ENCODE results near the gene GTF2F2. TPM values are rescaled to one million over a fixed set of nuclear protein-coding genes. Genes with fewer than 3 reads are reported as not detected.

Gene GTF2F2
- total RNA-seq, 1 experiment from 2014 or later = 37.8 TPM

- H3K4me1 ChIP-seq (ENCODE audit: insufficient read depth, low read length, poor library complexity, severe bottlenecking) = peaks cover 36% of the 10 kb centered on the region
- H3K4me3 ChIP-seq (ENCODE audit: low read depth, low read length, poor library complexity, severe bottlenecking) = no peak overlapping the region
- no peaks in the 10 kb centered on the region for H3K27me3 ChIP-seq (replicated peaks; ENCODE audit: insufficient read depth, low read depth, low read length, poor library complexity)
- no peaks in the 10 kb centered on the region for H3K9me3 ChIP-seq (ENCODE audit: low read depth, low read length, poor library complexity, severe bottlenecking)
- H3K36me3 ChIP-seq (ENCODE audit: insufficient read depth, low read length, poor library complexity, severe bottlenecking) = no peaks in the 10 kb centered on the region
- ChIA-PET CTCF (no interaction called here), POLR2A (ENCODE audit: low non-redundant PET) (no interaction called here)
- BruUV-seq (replicated peaks) = no TSS peak
- intact Hi-C loops (cut with micrococcal nuclease; ENCODE audit: unreplicated experiment) = no loop called here
- DNase-seq (ENCODE audit: low spot score) = no peak
- TF ChIP-seq, protein P1, sequence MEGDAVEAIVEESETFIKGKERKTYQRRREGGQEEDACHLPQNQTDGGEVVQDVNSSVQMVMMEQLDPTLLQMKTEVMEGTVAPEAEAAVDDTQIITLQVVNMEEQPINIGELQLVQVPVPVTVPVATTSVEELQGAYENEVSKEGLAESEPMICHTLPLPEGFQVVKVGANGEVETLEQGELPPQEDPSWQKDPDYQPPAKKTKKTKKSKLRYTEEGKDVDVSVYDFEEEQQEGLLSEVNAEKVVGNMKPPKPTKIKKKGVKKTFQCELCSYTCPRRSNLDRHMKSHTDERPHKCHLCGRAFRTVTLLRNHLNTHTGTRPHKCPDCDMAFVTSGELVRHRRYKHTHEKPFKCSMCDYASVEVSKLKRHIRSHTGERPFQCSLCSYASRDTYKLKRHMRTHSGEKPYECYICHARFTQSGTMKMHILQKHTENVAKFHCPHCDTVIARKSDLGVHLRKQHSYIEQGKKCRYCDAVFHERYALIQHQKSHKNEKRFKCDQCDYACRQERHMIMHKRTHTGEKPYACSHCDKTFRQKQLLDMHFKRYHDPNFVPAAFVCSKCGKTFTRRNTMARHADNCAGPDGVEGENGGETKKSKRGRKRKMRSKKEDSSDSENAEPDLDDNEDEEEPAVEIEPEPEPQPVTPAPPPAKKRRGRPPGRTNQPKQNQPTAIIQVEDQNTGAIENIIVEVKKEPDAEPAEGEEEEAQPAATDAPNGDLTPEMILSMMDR (conservative IDR thresholded peaks at IDR 0.05; ENCODE audit: low read depth, low read length) = no peak
- TF ChIP-seq EZH2 (IDR thresholded peaks at IDR 0.05; ENCODE audit: borderline replicate concordance, low read depth, low read length, poor library complexity, severe bottlenecking) = no peak
- H3K27ac ChIP-seq (ENCODE audit: low read depth, low read length, poor library complexity, severe bottlenecking) = no peak overlapping the region
These were observed 100.1 kb downstream of the GTF2F2 start for GRCh38 chr13:45220403-45220802.

DNA sequence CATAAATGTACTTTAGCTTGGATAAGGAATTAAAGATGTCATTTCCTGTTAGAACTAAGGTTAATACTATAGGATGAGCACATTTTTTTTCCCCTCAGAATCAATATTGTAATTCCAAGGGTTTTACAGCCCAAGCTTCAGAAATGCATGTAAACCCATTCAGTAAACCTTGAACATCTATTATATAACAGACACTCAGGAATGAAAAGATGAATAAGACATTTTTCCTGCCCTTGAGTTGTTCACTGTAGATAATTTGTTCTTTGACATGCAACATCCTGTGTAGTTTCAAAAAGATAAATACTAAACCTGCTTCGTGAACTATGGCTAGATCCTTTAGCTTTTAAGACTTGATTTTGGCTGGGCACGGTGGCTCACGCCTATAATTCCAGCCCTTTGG, 102.2 kb downstream of the GTF2F2 start:
- no peak for DNase-seq (ENCODE audit: low spot score)
- TF ChIP-seq, protein P1 (conservative IDR thresholded peaks at IDR 0.05; ENCODE audit: low read depth, low read length) = no peak
- no peak for TF ChIP-seq EZH2 (IDR thresholded peaks at IDR 0.05; ENCODE audit: borderline replicate concordance, low read depth, low read length, poor library complexity, severe bottlenecking)
- Histone ChIP-seq H3K9me3 (ENCODE audit: low read depth, low read length, poor library complexity, severe bottlenecking) (no peaks in the 10 kb centered on the region), H3K27me3 (replicated peaks; ENCODE audit: insufficient read depth, low read depth, low read length, poor library complexity) (no peaks in the 10 kb centered on the region), H3K27ac (ENCODE audit: low read depth, low read length, poor library complexity, severe bottlenecking) (no peak overlapping the region), H3K4me1 (ENCODE audit: insufficient read depth, low read length, poor library complexity, severe bottlenecking) (peaks cover 41% of the 10 kb centered on the region), H3K4me3 (ENCODE audit: low read depth, low read length, poor library complexity, severe bottlenecking) (no peak overlapping the region), H3K36me3 (ENCODE audit: insufficient read depth, low read length, poor library complexity, severe bottlenecking) (no peaks in the 10 kb centered on the region)
- intact Hi-C loops (cut with micrococcal nuclease; ENCODE audit: unreplicated experiment) = no loop called here
- BruUV-seq (replicated peaks) = no TSS peak
- CTCF ChIA-PET = no interaction called here
- POLR2A ChIA-PET (ENCODE audit: low non-redundant PET) = no interaction called here

DNA sequence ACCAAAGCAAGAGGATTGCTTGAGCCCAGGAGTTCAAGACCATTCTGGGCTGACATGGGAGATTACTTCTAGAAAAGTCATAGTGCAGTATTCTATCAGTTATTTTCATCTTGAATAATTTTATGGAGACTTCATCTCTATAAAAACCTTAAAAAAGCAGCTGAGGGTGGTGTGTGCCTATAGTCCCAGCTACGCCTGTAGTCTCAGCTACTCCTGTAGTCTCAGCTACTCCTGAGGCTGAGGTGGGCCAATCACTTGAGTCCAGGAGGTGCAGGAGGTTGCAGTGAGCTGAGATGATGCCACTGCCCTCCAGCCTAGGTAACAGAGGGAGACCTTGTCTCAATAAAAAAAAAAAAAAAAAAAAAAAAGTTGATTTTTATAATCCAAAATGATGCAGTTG, 102.6 kb downstream of the GTF2F2 start:
- Histone ChIP-seq H3K27me3 (replicated peaks; ENCODE audit: insufficient read depth, low read depth, low read length, poor library complexity) (no peaks in the 10 kb centered on the region), H3K4me1 (ENCODE audit: insufficient read depth, low read length, poor library complexity, severe bottlenecking) (peaks cover 39% of the 10 kb centered on the region), H3K4me3 (ENCODE audit: low read depth, low read length, poor library complexity, severe bottlenecking) (no peak overlapping the region), H3K9me3 (ENCODE audit: low read depth, low read length, poor library complexity, severe bottlenecking) (no peaks in the 10 kb centered on the region), H3K36me3 (ENCODE audit: insufficient read depth, low read length, poor library complexity, severe bottlenecking) (no peaks in the 10 kb centered on the region), H3K27ac (ENCODE audit: low read depth, low read length, poor library complexity, severe bottlenecking) (no peak overlapping the region)
- DNase-seq (ENCODE audit: low spot score) = no peak
- ChIA-PET POLR2A (ENCODE audit: low non-redundant PET) (no interaction called here), CTCF (no interaction called here)
- no TSS peak for BruUV-seq (replicated peaks)
- TF ChIP-seq, protein P1 (conservative IDR thresholded peaks at IDR 0.05; ENCODE audit: low read depth, low read length) = no peak
- no peak for TF ChIP-seq EZH2 (IDR thresholded peaks at IDR 0.05; ENCODE audit: borderline replicate concordance, low read depth, low read length, poor library complexity, severe bottlenecking)
- intact Hi-C loops (cut with micrococcal nuclease; ENCODE audit: unreplicated experiment) = no loop called here
